ENCODE results near the gene FAM47E.

FAM47E gene

GRCh38 chr4:76214177-76214675 lies 37.3 kb upstream of the FAM47E start:
- Histone ChIP-seq H3K36me3 (ENCODE audit: control insufficient read depth in 2 of 2, insufficient read depth in 1 of 2, low read length in 2 of 2) (no peaks in the 10 kb centered on the region), H3K27ac (ENCODE audit: extremely low read depth, low read depth, low read length) (peak overlapping the region; percentile 86), H3K4me1 (ENCODE audit: control insufficient read depth, insufficient read depth, low read length) (no peaks in the 10 kb centered on the region), H3K9me3 (ENCODE audit: control insufficient read depth, insufficient read depth, low read depth, low read length) (no peaks in the 10 kb centered on the region), H3K4me3 (ENCODE audit: low read depth, low read length) (peak overlapping the region; percentile 68)
- ChIA-PET CTCF (no interaction called here), POLR2A (interaction anchor here (0.7 kb wide), 1 partner anchor 38 kb away, joined by 3 read pairs; no protein-coding TSS in a partner anchor)
- TF ChIP-seq ZNF221 (tag by site-specific recombination; IDR thresholded peaks at IDR 0.05; ENCODE audit: borderline replicate concordance) (no peak), KLF9 (tag by site-specific recombination; IDR thresholded peaks at IDR 0.05; ENCODE audit: low read depth) (no peak), MYNN (tag by site-specific recombination; IDR thresholded peaks at IDR 0.05; ENCODE audit: borderline replicate concordance) (no peak), BCL11A (tag by site-specific recombination; IDR thresholded peaks at IDR 0.05; ENCODE audit: low read depth) (no peak), ZSCAN23 (tag by site-specific recombination; IDR thresholded peaks at IDR 0.05) (no peak), ZBTB20 (tag by site-specific recombination; IDR thresholded peaks at IDR 0.05) (peak; percentile 56), ZNF629 (tag by site-specific recombination; IDR thresholded peaks at IDR 0.05) (0 out of 2 replicates have a peak, but pooled peaks have one; percentile 13), ATF2 (tag by site-specific recombination; IDR thresholded peaks at IDR 0.05; ENCODE audit: low read depth) (no peak), EGR2 (tag by site-specific recombination; IDR thresholded peaks at IDR 0.05; ENCODE audit: low read depth) (peak; percentile 11; the same call in 1 of the 2 replicates), SETDB1 (IDR thresholded peaks at IDR 0.05; ENCODE audit: insufficient read length, low read length) (no peak), ZNF600 (tag by site-specific recombination; IDR thresholded peaks at IDR 0.05) (peak; percentile 12; the same call in 1 of the 2 replicates), ZNF335 (tag by site-specific recombination; conservative IDR thresholded peaks at IDR 0.05) (peak; percentile 97), KLF10 (tag by site-specific recombination; IDR thresholded peaks at IDR 0.05) (no peak)
- TF ChIP-seq, protein P1, sequence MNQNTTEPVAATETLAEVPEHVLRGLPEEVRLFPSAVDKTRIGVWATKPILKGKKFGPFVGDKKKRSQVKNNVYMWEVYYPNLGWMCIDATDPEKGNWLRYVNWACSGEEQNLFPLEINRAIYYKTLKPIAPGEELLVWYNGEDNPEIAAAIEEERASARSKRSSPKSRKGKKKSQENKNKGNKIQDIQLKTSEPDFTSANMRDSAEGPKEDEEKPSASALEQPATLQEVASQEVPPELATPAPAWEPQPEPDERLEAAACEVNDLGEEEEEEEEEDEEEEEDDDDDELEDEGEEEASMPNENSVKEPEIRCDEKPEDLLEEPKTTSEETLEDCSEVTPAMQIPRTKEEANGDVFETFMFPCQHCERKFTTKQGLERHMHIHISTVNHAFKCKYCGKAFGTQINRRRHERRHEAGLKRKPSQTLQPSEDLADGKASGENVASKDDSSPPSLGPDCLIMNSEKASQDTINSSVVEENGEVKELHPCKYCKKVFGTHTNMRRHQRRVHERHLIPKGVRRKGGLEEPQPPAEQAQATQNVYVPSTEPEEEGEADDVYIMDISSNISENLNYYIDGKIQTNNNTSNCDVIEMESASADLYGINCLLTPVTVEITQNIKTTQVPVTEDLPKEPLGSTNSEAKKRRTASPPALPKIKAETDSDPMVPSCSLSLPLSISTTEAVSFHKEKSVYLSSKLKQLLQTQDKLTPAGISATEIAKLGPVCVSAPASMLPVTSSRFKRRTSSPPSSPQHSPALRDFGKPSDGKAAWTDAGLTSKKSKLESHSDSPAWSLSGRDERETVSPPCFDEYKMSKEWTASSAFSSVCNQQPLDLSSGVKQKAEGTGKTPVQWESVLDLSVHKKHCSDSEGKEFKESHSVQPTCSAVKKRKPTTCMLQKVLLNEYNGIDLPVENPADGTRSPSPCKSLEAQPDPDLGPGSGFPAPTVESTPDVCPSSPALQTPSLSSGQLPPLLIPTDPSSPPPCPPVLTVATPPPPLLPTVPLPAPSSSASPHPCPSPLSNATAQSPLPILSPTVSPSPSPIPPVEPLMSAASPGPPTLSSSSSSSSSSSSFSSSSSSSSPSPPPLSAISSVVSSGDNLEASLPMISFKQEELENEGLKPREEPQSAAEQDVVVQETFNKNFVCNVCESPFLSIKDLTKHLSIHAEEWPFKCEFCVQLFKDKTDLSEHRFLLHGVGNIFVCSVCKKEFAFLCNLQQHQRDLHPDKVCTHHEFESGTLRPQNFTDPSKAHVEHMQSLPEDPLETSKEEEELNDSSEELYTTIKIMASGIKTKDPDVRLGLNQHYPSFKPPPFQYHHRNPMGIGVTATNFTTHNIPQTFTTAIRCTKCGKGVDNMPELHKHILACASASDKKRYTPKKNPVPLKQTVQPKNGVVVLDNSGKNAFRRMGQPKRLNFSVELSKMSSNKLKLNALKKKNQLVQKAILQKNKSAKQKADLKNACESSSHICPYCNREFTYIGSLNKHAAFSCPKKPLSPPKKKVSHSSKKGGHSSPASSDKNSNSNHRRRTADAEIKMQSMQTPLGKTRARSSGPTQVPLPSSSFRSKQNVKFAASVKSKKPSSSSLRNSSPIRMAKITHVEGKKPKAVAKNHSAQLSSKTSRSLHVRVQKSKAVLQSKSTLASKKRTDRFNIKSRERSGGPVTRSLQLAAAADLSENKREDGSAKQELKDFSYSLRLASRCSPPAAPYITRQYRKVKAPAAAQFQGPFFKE (tag by site-specific recombination; IDR thresholded peaks at IDR 0.05; ENCODE audit: borderline replicate concordance) = no peak
- TF ChIP-seq, protein P2, sequence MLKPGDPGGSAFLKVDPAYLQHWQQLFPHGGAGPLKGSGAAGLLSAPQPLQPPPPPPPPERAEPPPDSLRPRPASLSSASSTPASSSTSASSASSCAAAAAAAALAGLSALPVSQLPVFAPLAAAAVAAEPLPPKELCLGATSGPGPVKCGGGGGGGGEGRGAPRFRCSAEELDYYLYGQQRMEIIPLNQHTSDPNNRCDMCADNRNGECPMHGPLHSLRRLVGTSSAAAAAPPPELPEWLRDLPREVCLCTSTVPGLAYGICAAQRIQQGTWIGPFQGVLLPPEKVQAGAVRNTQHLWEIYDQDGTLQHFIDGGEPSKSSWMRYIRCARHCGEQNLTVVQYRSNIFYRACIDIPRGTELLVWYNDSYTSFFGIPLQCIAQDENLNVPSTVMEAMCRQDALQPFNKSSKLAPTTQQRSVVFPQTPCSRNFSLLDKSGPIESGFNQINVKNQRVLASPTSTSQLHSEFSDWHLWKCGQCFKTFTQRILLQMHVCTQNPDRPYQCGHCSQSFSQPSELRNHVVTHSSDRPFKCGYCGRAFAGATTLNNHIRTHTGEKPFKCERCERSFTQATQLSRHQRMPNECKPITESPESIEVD (tag by site-specific recombination; IDR thresholded peaks at IDR 0.05) = no peak
- TF ChIP-seq, protein P3, sequence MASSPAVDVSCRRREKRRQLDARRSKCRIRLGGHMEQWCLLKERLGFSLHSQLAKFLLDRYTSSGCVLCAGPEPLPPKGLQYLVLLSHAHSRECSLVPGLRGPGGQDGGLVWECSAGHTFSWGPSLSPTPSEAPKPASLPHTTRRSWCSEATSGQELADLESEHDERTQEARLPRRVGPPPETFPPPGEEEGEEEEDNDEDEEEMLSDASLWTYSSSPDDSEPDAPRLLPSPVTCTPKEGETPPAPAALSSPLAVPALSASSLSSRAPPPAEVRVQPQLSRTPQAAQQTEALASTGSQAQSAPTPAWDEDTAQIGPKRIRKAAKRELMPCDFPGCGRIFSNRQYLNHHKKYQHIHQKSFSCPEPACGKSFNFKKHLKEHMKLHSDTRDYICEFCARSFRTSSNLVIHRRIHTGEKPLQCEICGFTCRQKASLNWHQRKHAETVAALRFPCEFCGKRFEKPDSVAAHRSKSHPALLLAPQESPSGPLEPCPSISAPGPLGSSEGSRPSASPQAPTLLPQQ (tag by site-specific recombination; IDR thresholded peaks at IDR 0.05) = 0 out of 2 replicates have a peak, but pooled peaks have one; percentile 12
- TF ChIP-seq, protein P4, sequence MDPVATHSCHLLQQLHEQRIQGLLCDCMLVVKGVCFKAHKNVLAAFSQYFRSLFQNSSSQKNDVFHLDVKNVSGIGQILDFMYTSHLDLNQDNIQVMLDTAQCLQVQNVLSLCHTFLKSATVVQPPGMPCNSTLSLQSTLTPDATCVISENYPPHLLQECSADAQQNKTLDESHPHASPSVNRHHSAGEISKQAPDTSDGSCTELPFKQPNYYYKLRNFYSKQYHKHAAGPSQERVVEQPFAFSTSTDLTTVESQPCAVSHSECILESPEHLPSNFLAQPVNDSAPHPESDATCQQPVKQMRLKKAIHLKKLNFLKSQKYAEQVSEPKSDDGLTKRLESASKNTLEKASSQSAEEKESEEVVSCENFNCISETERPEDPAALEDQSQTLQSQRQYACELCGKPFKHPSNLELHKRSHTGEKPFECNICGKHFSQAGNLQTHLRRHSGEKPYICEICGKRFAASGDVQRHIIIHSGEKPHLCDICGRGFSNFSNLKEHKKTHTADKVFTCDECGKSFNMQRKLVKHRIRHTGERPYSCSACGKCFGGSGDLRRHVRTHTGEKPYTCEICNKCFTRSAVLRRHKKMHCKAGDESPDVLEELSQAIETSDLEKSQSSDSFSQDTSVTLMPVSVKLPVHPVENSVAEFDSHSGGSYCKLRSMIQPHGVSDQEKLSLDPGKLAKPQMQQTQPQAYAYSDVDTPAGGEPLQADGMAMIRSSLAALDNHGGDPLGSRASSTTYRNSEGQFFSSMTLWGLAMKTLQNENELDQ (tag by site-specific recombination; IDR thresholded peaks at IDR 0.05; ENCODE audit: low read depth) = no peak
- TF ChIP-seq, protein P5, sequence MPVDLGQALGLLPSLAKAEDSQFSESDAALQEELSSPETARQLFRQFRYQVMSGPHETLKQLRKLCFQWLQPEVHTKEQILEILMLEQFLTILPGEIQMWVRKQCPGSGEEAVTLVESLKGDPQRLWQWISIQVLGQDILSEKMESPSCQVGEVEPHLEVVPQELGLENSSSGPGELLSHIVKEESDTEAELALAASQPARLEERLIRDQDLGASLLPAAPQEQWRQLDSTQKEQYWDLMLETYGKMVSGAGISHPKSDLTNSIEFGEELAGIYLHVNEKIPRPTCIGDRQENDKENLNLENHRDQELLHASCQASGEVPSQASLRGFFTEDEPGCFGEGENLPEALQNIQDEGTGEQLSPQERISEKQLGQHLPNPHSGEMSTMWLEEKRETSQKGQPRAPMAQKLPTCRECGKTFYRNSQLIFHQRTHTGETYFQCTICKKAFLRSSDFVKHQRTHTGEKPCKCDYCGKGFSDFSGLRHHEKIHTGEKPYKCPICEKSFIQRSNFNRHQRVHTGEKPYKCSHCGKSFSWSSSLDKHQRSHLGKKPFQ (tag by site-specific recombination; IDR thresholded peaks at IDR 0.05) = no peak

Data from HEK293 (cell line).